Neuronal stem cell (in vitro differentiated cells): ENCODE measurements around the gene EXT2.

Experiments used
- DNase-seq: peaks from one replicate; pipeline ENCODE4 v3.0.0-alpha.2; 2013; ENCODE audit warnings: low spot score
- H2AFZ ChIP-seq: one replicate; pipeline ENCODE4 v1.6.1; 2013; ENCODE audit warnings: mild to moderate bottlenecking, low read length, inconsistent platforms
- H2AK5ac ChIP-seq: 2 replicates; pipeline ENCODE4 v1.6.1; 2013; ENCODE audit warnings: low read depth, mild to moderate bottlenecking, inconsistent platforms, low read length, moderate library complexity, mixed read lengths
- H2BK120ac ChIP-seq: 2 replicates; pipeline ENCODE4 v1.6.1; 2013; ENCODE audit warnings: low read depth, mild to moderate bottlenecking, inconsistent platforms, low read length, moderate library complexity, mixed read lengths
- H2BK12ac ChIP-seq: one replicate; pipeline ENCODE4 v1.6.1; 2013; ENCODE audit warnings: low read length, inconsistent platforms
- H2BK15ac ChIP-seq: 2 replicates; pipeline ENCODE4 v1.6.1; 2013; ENCODE audit warnings: mild to moderate bottlenecking, low read length, inconsistent platforms, mixed read lengths
- H2BK5ac ChIP-seq: one replicate; pipeline ENCODE4 v1.6.1; 2013; ENCODE audit warnings: inconsistent platforms, mild to moderate bottlenecking, low read length, moderate library complexity
- H3K14ac ChIP-seq: one replicate; pipeline ENCODE4 v1.6.1; 2013; ENCODE audit warnings: low read length, inconsistent platforms
- H3K18ac ChIP-seq: 2 replicates; pipeline ENCODE4 v1.6.1; 2013; ENCODE audit warnings: low read length, inconsistent platforms
- H3K23ac ChIP-seq: 2 replicates; pipeline ENCODE4 v1.6.1; 2013; ENCODE audit warnings: low read depth, mild to moderate bottlenecking, mixed read lengths, low read length, inconsistent platforms; ENCODE audit not compliant: poor library complexity
- H3K27ac ChIP-seq: replicated peaks from 3 replicates; pipeline ENCODE4 v1.5.1; 2013; ENCODE audit warnings: low read length, inconsistent platforms
- H3K27me3 ChIP-seq, 3 experiments: 2 replicates each; pipeline ENCODE4 v1.6.1; 2013; ENCODE audit warnings: low read length in 3 of 3, mild to moderate bottlenecking in 2 of 3, inconsistent platforms in 1 of 3, low read depth in 1 of 3, mixed read lengths in 1 of 3, moderate library complexity in 1 of 3; ENCODE audit not compliant: control insufficient read depth in 3 of 3, insufficient read depth in 3 of 3
- H3K36me3 ChIP-seq, 2 donors: replicated peaks in 1 of 2; 2 replicates each; pipeline ENCODE4 v1.6.1; 2013; ENCODE audit warnings: low read length in 2 of 2; ENCODE audit not compliant: control insufficient read depth in 2 of 2, insufficient read depth in 2 of 2
- H3K4ac ChIP-seq: 2 replicates; pipeline ENCODE4 v1.6.1; 2013; ENCODE audit warnings: inconsistent platforms, mild to moderate bottlenecking, low read length, moderate library complexity
- H3K4me1 ChIP-seq, 2 donors: 1 replicate in 1 of 2; 2 replicates in 1 of 2; pipeline ENCODE4 v1.6.1; 2013; ENCODE audit warnings: low read length in 2 of 2, low read depth in 1 of 2; ENCODE audit not compliant: control insufficient read depth in 2 of 2, insufficient read depth in 1 of 2
- H3K4me2 ChIP-seq: one replicate; pipeline ENCODE4 v1.6.1; 2013; ENCODE audit warnings: mild to moderate bottlenecking, low read length, inconsistent platforms; ENCODE audit not compliant: insufficient read depth, poor library complexity, severe bottlenecking
- H3K4me3 ChIP-seq, 2 donors: 2 replicates each; pipeline ENCODE4 v1.5.1; 2013; ENCODE audit warnings: low read length in 2 of 2, mild to moderate bottlenecking in 2 of 2, inconsistent platforms in 1 of 2, moderate library complexity in 1 of 2
- H3K79me1 ChIP-seq: one replicate; pipeline ENCODE4 v1.6.1; 2013; ENCODE audit warnings: low read depth, mild to moderate bottlenecking, inconsistent platforms, low read length, moderate library complexity
- H3K9ac ChIP-seq: one replicate; pipeline ENCODE4 v1.6.1; 2013; ENCODE audit warnings: mild to moderate bottlenecking, low read depth, low read length, inconsistent platforms; ENCODE audit not compliant: poor library complexity
- H3K9me3 ChIP-seq, 2 donors: replicated peaks in 1 of 2; 2 replicates each; pipeline versions ENCODE3 to v1.6.1; 2013; ENCODE audit warnings: low read length in 2 of 2, mild to moderate bottlenecking in 2 of 2, inconsistent platforms in 1 of 2, low read depth in 1 of 2, mixed read lengths in 1 of 2, moderate library complexity in 1 of 2; ENCODE audit not compliant: control insufficient read depth in 2 of 2, insufficient read depth in 1 of 2
- H4K8ac ChIP-seq: one replicate; pipeline ENCODE4 v1.6.1; 2013; ENCODE audit warnings: low read depth, mild to moderate bottlenecking, inconsistent platforms, low read length, moderate library complexity
- H4K91ac ChIP-seq: one replicate; pipeline ENCODE4 v1.6.1; 2013; ENCODE audit warnings: low read length, low read depth, mild to moderate bottlenecking, inconsistent platforms; ENCODE audit not compliant: poor library complexity
- WGBS, 2 donors: extraction: QIAGEN DNeasy Blood & Tissue Kit; methylation state at CpG; one replicate each; pipeline ENCODE4 v1.1.7; 2013; ENCODE audit warnings: missing lambda C conversion rate in 2 of 2, mixed read lengths in 1 of 2; ENCODE audit not compliant: insufficient read length in 2 of 2, insufficient replicate concordance in 1 of 2; ENCODE audit errors: extremely low coverage in 2 of 2; 5-methylcytosine and 5-hydroxymethylcytosine counted together

EXT2 gene

DNA sequence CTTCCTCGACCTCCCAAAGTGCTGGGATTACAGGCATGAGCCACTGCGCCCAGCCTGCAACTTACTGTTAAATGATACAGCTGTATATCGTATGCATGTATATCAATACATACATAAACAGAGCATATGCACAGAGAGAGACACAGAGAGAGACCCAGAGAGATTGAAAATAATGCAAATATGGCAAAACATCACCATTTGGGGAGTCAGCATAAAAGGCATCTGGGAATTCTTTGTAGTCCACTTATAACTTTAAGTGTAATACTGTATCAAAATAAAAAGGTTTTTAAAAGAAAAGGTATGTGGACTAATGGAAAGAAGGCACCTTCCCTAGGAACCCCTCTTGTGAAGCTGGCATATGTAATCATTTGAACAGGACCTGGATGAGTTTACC lies 192.7 kb downstream of the EXT2 start:
- Histone ChIP-seq H2BK12ac (no peak overlapping the region), H2BK120ac (no peak overlapping the region), H3K9me3 (no peaks in the 10 kb centered on the region), H2AFZ (no peak overlapping the region), H3K4ac (no peak overlapping the region), H4K8ac (no peak overlapping the region), H3K4me3 (no peak overlapping the region), H3K79me1 (no peaks in the 10 kb centered on the region), H3K18ac (no peak overlapping the region), H2BK5ac (no peak overlapping the region), H2AK5ac (no peak overlapping the region), H3K27ac (no peak overlapping the region), H3K23ac (no peak overlapping the region), H3K9ac (no peak overlapping the region), H4K91ac (no peak overlapping the region), H3K4me2 (no peak overlapping the region), H3K14ac (no peak overlapping the region), H3K36me3 (no peaks in the 10 kb centered on the region), H3K4me1 (peaks cover 0 to 5% of the 10 kb centered on the region in 2 donors), H3K27me3 (peaks cover 0 to 20% (median 0%) of the 10 kb centered on the region in 3 experiments), H2BK15ac (no peak overlapping the region)
- WGBS, 2 donors, result no CpG with 5 or more reads among the region's 3 CpGs
- DNase-seq, result no peak

DNA sequence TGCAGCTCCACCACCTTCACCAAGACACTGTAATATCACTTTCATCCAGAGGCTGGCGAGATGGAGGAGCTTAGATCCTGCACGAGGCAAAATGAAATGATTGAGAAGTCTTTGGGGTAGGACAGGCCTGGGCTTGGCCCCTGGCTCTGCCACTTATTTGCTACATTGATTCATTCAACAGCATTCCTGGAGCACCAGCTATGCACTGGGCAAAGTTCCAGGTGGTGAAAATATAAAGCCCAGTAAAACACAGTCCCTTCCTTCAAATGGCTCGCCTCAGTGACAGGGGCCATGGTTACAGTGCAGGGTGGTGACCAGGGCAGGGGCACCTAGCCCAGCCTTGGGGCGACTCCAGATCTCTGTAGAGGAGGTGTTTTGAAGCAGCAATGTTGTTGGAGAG lies 194.7 kb downstream of the EXT2 start:
- no peak for DNase-seq
- Histone ChIP-seq H3K4me3 (no peak overlapping the region), H3K9me3 (no peaks in the 10 kb centered on the region), H3K4me2 (no peak overlapping the region), H4K91ac (no peak overlapping the region), H3K4ac (no peak overlapping the region), H3K79me1 (no peaks in the 10 kb centered on the region), H3K27ac (no peak overlapping the region), H2BK15ac (no peak overlapping the region), H3K36me3 (no peaks in the 10 kb centered on the region), H4K8ac (no peak overlapping the region), H2BK120ac (no peak overlapping the region), H2AK5ac (peak overlapping the region; percentile 66), H3K27me3 (peaks cover 0 to 23% (median 0%) of the 10 kb centered on the region in 3 experiments), H3K9ac (no peak overlapping the region), H2BK12ac (no peak overlapping the region), H3K14ac (peak overlapping the region; percentile 33), H2BK5ac (no peak overlapping the region), H2AFZ (no peak overlapping the region), H3K18ac (peak overlapping the region; percentile 41), H3K4me1 (peaks cover 0 to 5% of the 10 kb centered on the region in 2 donors), H3K23ac (no peak overlapping the region)
- WGBS, 2 donors, result no CpG with 5 or more reads among the region's 4 CpGs
